SHP77 (cell line): ENCODE measurements around the gene RBM14.
"Not testable (repeated sequence)": the region's sequence is repeated elsewhere in the genome, so short reads cannot be mapped to it uniquely, and the experiment has no call there.

Experiments
- DNase-seq, 2 experiments: peaks; one replicate each; lab custom pipeline; 2025; lab: John Stamatoyannopoulos, UW

The RBM14 gene

GRCh38 chr11:66600219-66600618 is 16.2 kb upstream of the RBM14 start:
- DNase-seq = no peak

- no peak for DNase-seq
These were observed 15.7 kb upstream of the RBM14 start for GRCh38 chr11:66600631-66601233.

- no peak for DNase-seq
These were observed 13.4 kb upstream of the RBM14 start for GRCh38 chr11:66603072-66603471.

- DNase-seq = no peak
These were observed 12.3 kb upstream of the RBM14 start for GRCh38 chr11:66604155-66604554.

GRCh38 chr11:66606608-66607007 is 9.8 kb upstream of the RBM14 start:
- not testable (repeated sequence) for DNase-seq

- no peak for DNase-seq
These were observed 9.2 kb upstream of the RBM14 start for GRCh38 chr11:66607126-66607834.

- DNase-seq = no peak
These were observed 6.5 kb upstream of the RBM14 start for GRCh38 chr11:66609721-66610617.

GRCh38 chr11:66612458-66612857 is 4.0 kb upstream of the RBM14 start:
- DNase-seq = no peak

GRCh38 chr11:66614073-66614472 is 2.4 kb upstream of the RBM14 start:
- DNase-seq = no peak

- DNase-seq = peak; percentile 37 to 66
These were observed 865 bp downstream of the RBM14 start for GRCh38 chr11:66617155-66617834.

- DNase-seq = no peak
These were observed 2.7 kb downstream of the RBM14 start for GRCh38 chr11:66619080-66619554.

GRCh38 chr11:66624450-66624849 is 8.0 kb downstream of the RBM14 start:
- DNase-seq = no peak

- DNase-seq = no peak
These were observed 8.8 kb downstream of the RBM14 start for GRCh38 chr11:66625041-66625751.

GRCh38 chr11:66625752-66626149 is 9.3 kb downstream of the RBM14 start:
- DNase-seq = no peak

GRCh38 chr11:66626382-66626781 is 10.0 kb downstream of the RBM14 start:
- no peak for DNase-seq

- no peak for DNase-seq
These were observed 10.5 kb downstream of the RBM14 start for GRCh38 chr11:66626926-66627325.

GRCh38 chr11:66628061-66628603 is 11.7 kb downstream of the RBM14 start:
- DNase-seq = no peak

- no peak for DNase-seq
These were observed 12.9 kb downstream of the RBM14 start for GRCh38 chr11:66629356-66629755.

- no peak for DNase-seq
These were observed 15.5 kb downstream of the RBM14 start for GRCh38 chr11:66631883-66632282.

GRCh38 chr11:66632952-66633351 is 16.5 kb downstream of the RBM14 start:
- no peak for DNase-seq

- no peak for DNase-seq
These were observed 20.0 kb downstream of the RBM14 start for GRCh38 chr11:66636411-66636810.
